C4-2B (cell line): ENCODE measurements around the gene FAM180A.

ENCODE experiments used
- CTCF ChIP-seq: fragments of 450-650 bp; conservative IDR thresholded peaks from 2 replicates; pipeline ENCODE4 v1.5.1; 2017; ENCODE audit warnings: mild to moderate bottlenecking
- ZFX ChIP-seq: fragments of 450-650 bp; IDR thresholded peaks from 2 replicates; pipeline ENCODE4 v1.6.1; 2017

DNA sequence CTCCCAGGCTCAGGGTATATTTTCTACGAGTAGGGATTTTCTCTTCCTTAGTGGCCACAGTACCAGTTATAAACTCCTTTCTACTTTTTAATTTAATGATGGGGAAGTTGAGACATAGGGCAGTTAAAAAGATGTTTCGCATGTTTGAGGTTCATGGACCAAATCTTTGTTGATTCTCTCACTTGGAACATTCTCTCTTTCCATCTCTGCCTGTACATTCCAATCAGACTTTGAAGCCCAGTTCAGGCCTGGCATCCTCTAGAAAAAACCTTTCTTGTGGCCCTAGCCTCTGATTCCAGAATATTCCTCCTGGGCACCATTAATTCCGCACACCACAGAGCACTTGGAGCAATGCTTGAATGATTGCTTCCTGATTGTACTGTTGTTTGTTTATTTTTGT, 39.1 kb downstream of the FAM180A start:
- TF ChIP-seq CTCF (no peak), ZFX (no peak)
